Hematopoietic multipotent progenitor cell treated with erythropoietin and hydrocortisone succinate and interleukin-3 and kit ligand, for 17 days (in vitro differentiated cells): ENCODE measurements around the gene CELA3A.
"Not testable (repeated sequence)": the region's sequence is repeated elsewhere in the genome, so short reads cannot be mapped to it uniquely, and the experiment has no call there.

Experiments used
- DNase-seq: peaks from one replicate; pipeline ENCODE4 v3.0.0-alpha.2; 2015; ENCODE audit warnings: low spot score

The CELA3A gene

DNA sequence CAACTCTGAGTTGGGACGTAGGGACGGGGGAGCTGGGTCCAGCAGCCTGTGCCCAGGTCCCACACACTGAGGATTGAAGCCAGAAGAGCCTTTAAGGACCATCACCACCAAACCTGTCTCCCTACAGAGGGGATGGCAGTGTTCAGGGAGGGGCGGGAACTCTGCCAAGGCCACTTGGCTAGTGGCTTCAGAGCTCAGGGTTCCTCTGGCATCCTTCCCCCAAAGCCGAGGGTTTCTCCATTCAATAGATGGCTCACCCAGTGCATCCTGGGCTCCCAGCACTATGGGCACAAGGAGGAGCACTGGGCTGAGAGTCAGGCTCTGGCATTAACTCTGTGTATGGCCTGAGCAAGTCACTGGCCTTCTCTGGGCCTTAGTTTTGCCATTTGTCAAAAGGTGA lies 20.2 kb upstream of the CELA3A start:
- not testable (repeated sequence) for DNase-seq

DNA sequence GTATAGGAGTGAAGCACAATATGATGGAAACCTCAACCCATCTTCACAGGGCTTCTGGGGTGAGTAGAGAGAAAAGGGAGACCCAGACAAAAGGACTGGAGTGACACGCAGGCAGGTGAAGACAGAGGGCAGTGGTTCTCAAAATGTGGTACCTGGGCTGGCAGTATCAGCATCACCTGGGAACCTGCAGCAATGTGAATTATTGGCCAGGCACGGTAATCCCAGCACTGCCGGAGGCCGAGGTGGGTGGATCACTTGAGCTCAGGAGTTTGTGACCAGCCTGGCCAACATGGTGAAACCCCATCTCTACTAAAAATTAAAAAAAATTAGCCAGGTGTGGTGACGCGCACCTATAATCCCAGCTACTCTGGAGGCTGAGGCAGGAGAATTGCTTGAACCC lies 19.3 kb upstream of the CELA3A start:
- DNase-seq: not testable (repeated sequence)

DNA sequence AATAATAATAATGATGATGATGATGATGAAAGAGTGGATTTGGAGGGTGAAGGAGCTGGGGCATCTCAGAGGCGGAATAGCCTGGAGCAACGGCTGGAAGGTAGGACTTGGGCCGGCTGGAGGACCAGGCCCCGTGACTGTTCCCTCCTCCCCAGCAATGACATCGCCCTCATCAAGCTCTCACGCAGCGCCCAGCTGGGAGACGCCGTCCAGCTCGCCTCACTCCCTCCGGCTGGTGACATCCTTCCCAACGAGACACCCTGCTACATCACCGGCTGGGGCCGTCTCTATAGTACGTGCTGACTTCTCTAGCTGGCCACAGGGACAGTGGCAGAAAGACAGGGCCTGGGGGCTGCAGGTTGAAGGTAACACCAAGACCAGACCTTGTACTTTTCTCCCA lies 17.9 kb upstream of the CELA3A start:
- DNase-seq: not testable (repeated sequence)

DNA sequence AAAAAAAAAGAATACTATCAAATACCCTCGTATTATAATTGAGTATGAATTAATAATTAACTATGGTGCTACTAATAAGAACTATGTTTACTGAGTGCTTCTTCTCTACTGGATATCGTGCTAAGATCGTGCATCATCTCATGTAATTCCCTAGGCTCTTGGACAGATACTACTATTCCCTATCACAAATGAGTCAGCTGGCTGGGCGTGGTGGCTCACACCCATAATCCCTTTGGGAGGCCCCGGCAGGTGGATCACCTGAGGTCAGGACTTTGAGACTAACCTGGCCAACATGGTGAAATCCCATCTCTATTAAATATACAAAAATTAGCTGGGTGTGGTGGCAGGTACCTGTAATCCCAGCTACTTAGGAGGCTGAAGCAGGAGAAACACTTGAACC lies 15.6 kb upstream of the CELA3A start:
- DNase-seq: not testable (repeated sequence)

DNA sequence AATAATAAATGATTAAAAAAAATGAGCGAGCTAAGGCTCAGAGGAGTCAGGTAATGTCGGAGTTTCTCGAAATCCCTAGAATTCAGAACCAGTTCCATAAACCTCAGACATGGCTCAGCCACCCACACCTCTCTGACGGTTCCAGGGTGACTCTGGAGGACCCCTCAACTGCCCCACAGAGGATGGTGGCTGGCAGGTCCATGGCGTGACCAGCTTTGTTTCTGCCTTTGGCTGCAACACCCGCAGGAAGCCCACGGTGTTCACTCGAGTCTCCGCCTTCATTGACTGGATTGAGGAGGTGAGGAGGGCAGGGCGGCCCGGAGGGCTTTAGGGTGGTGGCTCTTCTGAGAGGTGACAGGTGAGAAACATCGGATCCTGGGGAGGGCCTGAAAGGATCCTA lies 15.1 kb upstream of the CELA3A start:
- not testable (repeated sequence) for DNase-seq

DNA sequence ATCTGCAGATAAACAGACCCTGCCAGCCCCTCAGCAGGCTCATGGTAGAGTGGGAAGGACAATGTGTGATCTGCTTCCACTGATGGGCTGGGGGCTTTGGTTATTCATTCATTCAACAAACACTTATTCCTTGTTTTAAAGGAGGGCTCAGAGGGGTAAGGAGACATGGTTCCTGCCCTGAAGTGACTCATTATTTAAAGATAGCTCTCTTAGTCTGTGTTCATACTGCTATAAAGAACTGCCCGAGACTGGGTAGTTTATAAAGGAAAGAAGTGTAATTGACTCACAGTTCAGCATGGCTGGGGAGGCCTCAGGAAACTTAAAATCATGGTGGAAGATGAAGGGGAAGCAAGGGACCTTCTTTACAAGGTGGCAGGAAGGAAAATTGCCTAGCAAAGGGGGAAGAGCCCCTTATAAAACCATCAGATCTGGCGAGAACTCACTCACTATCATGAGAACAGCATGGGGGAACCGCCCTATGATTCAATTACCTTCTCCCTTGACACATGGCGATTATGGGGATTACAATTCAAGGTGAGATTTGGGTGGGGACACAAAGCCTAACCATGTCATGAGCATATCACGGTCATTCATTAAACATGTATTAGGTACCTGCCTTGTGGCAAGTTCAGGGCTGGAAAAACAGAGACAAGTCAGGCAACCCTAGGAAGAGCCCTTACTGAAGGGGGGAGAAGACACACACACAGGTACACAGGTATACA lies 11.6 kb upstream of the CELA3A start:
- DNase-seq: not testable (repeated sequence)

DNA sequence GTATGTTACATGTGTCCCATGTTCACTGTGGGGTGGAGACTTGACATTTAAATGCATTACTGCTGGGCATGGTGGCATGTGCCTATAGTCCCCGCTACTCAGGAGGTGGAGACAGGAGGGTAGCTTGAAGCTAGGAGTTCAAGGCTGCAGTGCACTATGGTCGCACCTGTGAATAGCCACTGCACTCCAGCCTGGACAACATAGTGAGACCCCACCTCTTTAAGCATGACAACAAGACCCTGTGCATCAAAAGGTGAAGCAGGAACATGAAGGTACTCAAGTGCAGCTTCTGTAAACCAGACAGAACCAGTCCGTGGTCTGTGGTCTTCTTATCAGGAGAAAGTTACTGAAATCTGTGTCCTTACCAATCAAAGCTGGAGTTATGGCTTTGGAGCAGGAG lies 9.3 kb upstream of the CELA3A start:
- DNase-seq: not testable (repeated sequence)

DNA sequence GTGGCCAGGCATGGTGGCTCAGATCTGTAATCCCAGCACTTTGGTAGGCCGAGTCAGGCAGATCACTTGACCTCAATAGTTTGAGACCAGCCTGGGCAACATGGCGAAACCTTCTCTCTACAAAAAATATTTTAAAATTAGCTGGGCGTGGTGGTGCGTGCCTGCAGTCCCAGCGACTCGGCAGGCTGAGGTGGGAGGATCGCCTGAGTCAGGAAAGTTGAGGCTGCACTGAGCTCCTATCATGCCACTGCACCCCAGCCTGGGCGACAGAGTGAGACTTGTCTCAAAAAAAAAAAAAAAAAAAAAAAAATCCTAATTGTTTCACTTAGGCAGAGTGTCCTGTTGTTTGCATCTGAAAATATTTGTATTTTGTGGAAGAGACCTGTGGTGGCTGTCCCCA lies 6.7 kb upstream of the CELA3A start:
- DNase-seq: not testable (repeated sequence)

DNA sequence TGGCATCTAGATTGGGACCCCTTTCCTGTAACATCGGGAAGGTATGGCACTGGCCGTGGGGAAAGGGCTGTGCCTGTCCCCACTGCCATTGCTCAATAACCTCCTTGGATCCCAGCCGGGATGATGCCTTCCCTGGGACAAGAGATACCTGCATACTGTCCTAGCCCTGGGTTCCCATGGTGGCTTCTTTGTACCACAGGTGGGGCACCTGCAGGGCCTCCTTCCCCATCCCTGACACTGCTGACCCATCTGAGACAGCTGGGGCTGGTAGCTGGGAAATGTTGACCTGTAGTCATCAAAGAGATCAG lies 4.8 kb upstream of the CELA3A start:
- not testable (repeated sequence) for DNase-seq

DNA sequence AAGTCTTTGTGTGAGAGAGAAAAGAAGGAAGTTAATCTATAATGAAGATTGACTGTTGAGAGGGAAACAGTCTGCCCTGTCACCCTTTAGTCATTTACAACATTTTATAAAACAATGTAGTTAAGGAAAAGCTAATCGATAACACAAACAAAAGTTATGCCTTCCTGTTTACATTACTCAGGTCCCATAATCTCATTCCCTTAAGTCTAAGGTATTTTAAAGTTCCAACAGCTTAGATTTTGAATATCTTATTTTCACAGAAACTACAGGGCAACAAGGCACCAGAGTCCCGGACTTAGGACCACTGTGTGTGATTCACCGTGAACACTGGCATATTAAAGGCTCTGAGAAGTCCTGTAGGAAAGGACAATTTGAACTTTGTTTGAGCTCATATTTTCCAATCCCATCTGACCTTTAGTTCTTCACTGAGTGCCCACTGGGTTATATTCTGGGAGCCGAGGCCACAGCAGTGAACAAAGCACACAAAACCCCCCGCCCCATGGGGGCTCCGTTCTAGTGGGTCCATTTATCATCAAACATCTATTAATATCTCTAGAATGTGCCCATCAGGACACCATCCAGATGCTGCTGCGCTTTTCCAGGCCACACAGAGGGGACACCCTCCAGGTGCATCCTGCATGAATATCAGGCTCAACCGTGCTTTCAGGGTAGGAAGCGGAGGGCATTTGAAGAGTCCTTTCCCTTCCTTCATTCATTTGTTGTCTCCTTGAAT lies 3.4 kb upstream of the CELA3A start:
- not testable (repeated sequence) for DNase-seq

DNA sequence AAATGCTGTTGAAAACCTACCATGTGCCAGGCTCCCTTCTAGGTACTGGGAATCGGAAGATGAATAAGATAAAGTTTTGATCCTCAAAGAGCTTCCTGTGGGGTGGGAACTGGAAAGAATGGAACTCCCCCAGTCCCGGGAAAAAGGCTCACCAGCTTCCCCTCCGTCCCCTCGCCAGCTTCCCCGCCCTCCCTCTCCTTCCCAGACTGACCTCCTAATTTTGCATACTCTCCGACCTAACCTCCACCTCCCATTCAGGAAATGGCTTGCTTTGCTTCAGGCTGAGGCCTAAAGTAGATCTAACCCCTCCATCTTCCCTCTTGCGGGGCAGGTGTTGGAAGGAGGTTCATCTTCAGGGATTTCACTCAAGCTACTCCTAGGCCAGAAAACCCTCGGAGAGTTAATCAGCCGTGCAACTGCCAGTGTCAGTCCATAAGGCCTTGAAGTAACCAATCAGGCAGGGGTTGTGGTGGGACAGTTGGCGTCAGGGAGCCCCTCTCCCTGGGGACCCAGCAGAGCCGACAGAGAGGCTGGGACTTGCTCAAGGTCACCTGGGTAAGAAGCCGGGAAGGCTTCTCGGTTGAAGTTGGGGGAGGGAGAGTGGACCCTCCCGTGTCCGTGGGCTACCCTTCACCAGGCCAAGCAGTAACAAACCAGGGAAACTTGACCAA lies 2.7 kb upstream of the CELA3A start:
- not testable (repeated sequence) for DNase-seq

DNA sequence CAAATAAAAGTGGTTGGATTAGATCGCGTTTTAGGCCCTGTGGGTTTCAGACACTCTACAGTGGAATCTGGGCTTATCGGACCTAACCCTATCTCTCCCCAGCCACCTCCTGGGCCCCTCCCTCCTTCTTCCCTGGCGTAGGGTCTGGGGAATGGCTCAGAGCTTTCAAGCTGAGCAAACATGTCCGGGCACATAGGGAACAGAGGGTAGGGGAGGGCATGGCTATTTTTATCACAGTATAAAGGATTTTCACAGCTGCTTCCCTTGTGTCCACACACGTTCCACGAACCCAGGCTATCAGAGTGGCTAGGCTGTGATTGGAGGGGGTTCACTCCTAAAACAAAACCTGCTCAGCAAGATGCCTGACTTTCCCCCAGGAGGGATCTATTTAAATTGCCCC lies 1.8 kb upstream of the CELA3A start:
- DNase-seq: not testable (repeated sequence)

DNA sequence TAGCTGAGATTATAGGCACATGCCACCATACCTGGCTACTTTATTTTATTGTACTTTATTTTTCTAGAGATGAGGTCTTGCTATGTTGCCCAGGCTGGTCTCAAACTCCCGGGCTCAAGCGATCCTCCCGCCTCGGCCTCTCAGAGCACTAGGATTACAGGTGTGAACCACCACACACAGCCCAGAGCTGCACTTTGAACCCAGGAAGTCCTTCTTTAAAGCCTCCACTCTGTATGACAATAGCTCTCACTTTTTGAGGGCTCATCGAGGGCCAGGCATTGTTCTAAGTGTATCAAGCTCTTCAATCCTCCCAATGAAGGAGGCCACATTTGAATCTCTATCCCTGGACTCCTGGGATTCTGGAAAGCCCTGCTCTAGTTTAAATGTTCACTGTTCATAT lies 1.0 kb downstream of the CELA3A start:
- DNase-seq: not testable (repeated sequence)

DNA sequence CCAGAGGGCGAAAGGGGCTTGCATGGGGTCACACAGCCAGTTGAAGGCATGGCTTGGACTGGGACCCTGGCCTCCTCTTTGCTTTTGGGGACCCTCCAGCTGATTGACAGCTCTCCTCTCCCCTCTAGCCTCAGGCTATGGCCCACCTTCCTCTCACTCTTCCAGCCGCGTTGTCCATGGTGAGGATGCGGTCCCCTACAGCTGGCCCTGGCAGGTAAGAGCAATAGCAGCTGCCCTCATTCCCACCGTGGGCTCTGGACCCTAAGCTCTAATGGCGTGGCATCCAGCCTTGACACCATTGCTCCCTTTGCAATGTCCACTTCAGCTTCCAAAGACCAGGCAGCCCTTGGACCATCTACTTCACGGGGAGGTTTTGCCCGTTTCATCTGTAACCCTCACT lies 1.4 kb downstream of the CELA3A start:
- not testable (repeated sequence) for DNase-seq

DNA sequence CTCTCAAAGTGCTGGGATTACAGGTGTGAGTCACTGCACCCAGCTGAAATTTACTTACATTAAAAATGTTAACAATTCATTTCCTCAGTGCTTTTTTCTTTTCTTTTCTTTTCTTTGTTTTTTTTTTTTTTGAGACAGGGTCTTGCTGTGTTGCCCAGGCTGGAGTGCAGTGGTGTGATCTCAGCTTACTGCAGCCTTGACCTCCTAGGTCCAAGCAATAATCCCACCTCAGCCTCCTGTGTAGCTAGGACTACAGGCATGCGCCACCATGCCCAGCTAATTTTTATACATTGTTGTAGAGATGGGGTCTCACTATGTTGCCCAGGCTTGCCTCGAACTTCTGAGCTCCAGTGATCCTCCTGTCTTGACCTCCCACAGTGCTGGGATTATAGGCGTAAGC lies 2.5 kb downstream of the CELA3A start:
- DNase-seq: not testable (repeated sequence)

DNA sequence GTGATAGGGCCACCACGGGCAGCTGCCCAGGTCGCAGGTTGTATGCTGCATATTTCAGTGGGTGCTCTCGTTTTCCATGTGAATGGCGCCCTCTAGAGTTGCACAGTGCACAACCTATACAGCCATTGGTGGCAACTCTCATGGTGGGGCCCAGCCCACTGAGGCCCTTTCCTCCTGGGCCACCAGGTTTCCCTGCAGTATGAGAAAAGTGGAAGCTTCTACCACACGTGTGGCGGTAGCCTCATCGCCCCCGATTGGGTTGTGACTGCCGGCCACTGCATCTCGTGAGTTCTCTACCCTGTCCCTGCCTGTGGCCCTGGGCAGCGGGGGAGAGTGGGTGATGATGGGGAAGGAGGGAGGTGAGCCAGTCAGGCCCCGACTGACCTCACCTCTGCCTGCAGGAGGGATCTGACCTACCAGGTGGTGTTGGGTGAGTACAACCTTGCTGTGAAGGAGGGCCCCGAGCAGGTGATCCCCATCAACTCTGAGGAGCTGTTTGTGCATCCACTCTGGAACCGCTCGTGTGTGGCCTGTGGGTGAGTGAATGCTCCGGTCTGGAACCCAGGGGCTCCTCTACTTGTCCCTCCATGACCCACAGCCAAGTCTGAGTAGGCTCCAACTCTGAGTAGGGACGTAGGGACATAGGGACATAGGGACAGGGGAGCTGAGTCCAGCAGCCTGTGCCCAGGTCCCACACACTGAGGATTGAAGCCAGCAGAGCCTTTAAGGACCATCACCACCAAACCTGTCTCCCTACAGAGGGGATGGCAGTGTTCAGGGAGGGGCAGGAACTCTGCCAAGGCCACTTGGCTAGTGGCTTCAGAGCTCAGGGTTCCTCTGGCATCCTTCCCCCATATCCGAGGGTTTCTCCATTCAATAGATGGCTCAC lies 4.0 kb downstream of the CELA3A start:
- DNase-seq: peak; percentile 30

DNA sequence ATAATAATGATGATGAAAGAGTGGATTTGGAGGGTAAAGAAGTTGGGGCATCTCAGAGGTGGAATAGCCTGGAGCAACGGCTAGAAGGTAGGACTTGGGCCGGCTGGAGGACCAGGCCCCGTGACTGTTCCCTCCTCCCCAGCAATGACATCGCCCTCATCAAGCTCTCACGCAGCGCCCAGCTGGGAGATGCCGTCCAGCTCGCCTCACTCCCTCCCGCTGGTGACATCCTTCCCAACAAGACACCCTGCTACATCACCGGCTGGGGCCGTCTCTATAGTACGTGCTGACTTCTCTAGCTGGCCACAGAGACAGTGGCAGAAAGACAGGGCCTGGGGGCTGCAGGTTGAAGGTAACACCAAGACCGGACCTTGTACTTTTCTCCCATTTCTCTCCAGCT lies 5.3 kb downstream of the CELA3A start:
- DNase-seq: not testable (repeated sequence)

DNA sequence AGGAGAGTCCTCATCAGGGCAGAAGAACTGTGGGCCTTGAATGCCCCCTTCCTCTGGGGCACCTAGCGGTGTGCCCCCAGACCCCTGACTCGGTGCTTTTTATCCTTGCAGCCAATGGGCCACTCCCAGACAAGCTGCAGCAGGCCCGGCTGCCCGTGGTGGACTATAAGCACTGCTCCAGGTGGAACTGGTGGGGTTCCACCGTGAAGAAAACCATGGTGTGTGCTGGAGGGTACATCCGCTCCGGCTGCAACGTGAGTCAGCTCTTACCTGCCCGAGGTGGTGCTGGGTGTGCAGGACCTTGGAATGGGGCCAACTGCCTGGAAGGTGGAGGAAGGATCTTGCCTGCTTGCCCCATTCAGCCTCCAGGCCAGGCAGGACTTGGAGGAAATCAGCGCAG lies 5.8 kb downstream of the CELA3A start:
- not testable (repeated sequence) for DNase-seq

DNA sequence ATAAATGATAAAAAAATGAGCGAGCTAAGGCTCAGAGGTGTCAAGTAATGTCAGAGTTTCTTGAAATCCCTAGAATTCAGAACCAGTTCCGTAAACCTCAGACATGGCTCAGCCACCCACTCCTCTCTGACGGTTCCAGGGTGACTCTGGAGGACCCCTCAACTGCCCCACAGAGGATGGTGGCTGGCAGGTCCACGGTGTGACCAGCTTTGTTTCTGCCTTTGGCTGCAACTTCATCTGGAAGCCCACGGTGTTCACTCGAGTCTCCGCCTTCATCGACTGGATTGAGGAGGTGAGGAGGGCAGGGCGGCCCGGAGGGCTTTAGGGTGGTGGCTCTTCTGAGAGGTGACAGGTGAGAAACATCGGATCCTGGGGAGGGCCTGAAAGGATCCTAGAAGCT lies 8.1 kb downstream of the CELA3A start:
- not testable (repeated sequence) for DNase-seq

DNA sequence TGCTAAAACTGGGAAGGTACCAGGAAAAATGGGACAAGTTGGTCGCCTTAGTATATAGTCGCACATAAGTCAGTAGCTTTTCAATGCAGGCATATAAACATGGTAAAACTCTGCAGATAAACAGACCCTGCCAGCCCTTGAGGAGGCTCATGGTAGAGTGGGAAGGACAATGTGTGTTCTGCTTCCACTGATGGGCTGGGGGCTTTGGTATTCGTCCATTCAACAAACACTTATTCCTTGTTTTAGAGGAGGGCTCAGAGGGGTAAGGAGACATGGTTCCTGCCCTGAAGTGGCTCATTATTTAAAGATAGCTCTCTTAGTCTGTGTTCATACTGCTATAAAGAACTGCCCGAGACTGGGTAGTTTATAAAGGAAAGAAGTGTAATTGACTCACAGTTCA lies 11.3 kb downstream of the CELA3A start:
- not testable (repeated sequence) for DNase-seq

DNA sequence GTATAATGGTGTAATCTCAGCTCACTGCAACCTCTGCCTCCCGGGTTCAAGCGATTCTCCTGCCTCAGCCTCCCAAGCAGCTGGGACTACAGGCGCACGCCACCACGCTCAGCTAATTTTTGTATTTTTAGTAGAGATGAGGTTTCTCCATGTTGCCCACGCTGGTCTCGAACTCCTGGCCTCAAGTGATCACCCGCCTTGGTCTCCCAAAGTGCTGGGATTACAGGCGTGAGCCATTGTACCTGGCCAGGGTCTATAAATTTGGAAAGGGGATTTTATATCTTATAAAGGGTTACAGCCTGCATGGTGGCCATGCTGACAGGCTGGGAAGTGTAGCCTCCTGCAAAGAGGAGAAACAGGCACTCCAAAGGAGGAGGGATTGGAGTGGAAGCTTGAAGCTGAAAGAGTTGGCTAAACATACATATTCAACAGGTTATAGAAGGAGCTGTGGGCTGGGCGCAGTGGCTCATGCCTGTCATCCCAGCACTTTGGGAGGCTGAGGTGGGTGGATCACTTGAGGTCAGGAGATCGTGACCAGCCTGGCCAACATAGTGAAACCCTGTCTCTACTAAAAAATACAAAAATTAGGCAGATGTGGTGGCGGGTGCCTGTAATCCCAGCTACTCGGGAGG lies 13.2 kb downstream of the CELA3A start:
- not testable (repeated sequence) for DNase-seq
